Measurements from ENCODE around the gene CILP2.

CILP2 gene

GRCh38 chr19:19495614-19496603 lies 42.2 kb upstream of the CILP2 start:
- peaks cover 0 to 5% (median under 1%) of the 10 kb centered on the region in 5 donors for H3K4me1 ChIP-seq (ENCODE audit: control insufficient read depth in 5 of 5, insufficient read depth in 5 of 5, low read length in 5 of 5)
- no peak overlapping the region for H3K9ac ChIP-seq (ENCODE audit: low read length in 5 of 5)
- peaks cover 0 to 93% (median 82%) of the 10 kb centered on the region in 5 donors for H3K36me3 ChIP-seq (ENCODE audit: control insufficient read depth in 5 of 5, insufficient read depth in 5 of 5, low read length in 5 of 5)
- H3K9me3 ChIP-seq (ENCODE audit: control insufficient read depth in 5 of 5, low read length in 5 of 5), result no peaks in the 10 kb centered on the region
- H3K27me3 ChIP-seq (ENCODE audit: control insufficient read depth in 5 of 5, insufficient read depth in 4 of 5, low read length in 5 of 5), result no peaks in the 10 kb centered on the region
- no peak overlapping the region for H3K27ac ChIP-seq (ENCODE audit: low read depth, low read length)
- H3K4me3 ChIP-seq (ENCODE audit: low read depth in 1 of 5, low read length in 5 of 5), result no peak overlapping the region

- H3K9me3 ChIP-seq (ENCODE audit: control insufficient read depth in 5 of 5, low read length in 5 of 5), result no peaks in the 10 kb centered on the region
- H3K27ac ChIP-seq (ENCODE audit: low read depth, low read length), result no peak overlapping the region
- H3K4me3 ChIP-seq (ENCODE audit: low read depth in 1 of 5, low read length in 5 of 5), result no peak overlapping the region
- peaks cover 0 to 94% (median 91%) of the 10 kb centered on the region in 5 donors for H3K36me3 ChIP-seq (ENCODE audit: control insufficient read depth in 5 of 5, insufficient read depth in 5 of 5, low read length in 5 of 5)
- H3K9ac ChIP-seq (ENCODE audit: low read length in 5 of 5), result no peak overlapping the region
- no peaks in the 10 kb centered on the region for H3K27me3 ChIP-seq (ENCODE audit: control insufficient read depth in 5 of 5, insufficient read depth in 4 of 5, low read length in 5 of 5)
- H3K4me1 ChIP-seq (ENCODE audit: control insufficient read depth in 5 of 5, insufficient read depth in 5 of 5, low read length in 5 of 5), result peaks cover 0 to 5% (median 0%) of the 10 kb centered on the region in 5 donors
These were observed 39.6 kb upstream of the CILP2 start for GRCh38 chr19:19498255-19498991.

- no peaks in the 10 kb centered on the region for H3K4me1 ChIP-seq (ENCODE audit: control insufficient read depth in 5 of 5, insufficient read depth in 5 of 5, low read length in 5 of 5)
- H3K9ac ChIP-seq (ENCODE audit: low read length in 5 of 5), result no peak overlapping the region
- H3K9me3 ChIP-seq (ENCODE audit: control insufficient read depth in 5 of 5, low read length in 5 of 5), result no peaks in the 10 kb centered on the region
- H3K36me3 ChIP-seq (ENCODE audit: control insufficient read depth in 5 of 5, insufficient read depth in 5 of 5, low read length in 5 of 5), result peaks cover 0 to 96% (median 93%) of the 10 kb centered on the region in 5 donors
- no peak overlapping the region for H3K27ac ChIP-seq (ENCODE audit: low read depth, low read length)
- no peaks in the 10 kb centered on the region for H3K27me3 ChIP-seq (ENCODE audit: control insufficient read depth in 5 of 5, insufficient read depth in 4 of 5, low read length in 5 of 5)
- H3K4me3 ChIP-seq (ENCODE audit: low read depth in 1 of 5, low read length in 5 of 5), result no peak overlapping the region
These were observed 38.6 kb upstream of the CILP2 start for GRCh38 chr19:19499272-19499995.

- Histone ChIP-seq H3K27ac (ENCODE audit: low read depth, low read length) (no peak overlapping the region), H3K4me3 (ENCODE audit: low read depth in 1 of 5, low read length in 5 of 5) (no peak overlapping the region), H3K4me1 (ENCODE audit: control insufficient read depth in 5 of 5, insufficient read depth in 5 of 5, low read length in 5 of 5) (no peaks in the 10 kb centered on the region), H3K36me3 (ENCODE audit: control insufficient read depth in 5 of 5, insufficient read depth in 5 of 5, low read length in 5 of 5) (peaks cover 0 to 99% (median 97%) of the 10 kb centered on the region in 5 donors), H3K9ac (ENCODE audit: low read length in 5 of 5) (no peak overlapping the region), H3K27me3 (ENCODE audit: control insufficient read depth in 5 of 5, insufficient read depth in 4 of 5, low read length in 5 of 5) (no peaks in the 10 kb centered on the region), H3K9me3 (ENCODE audit: control insufficient read depth in 5 of 5, low read length in 5 of 5) (no peaks in the 10 kb centered on the region)
These were observed 37.0 kb upstream of the CILP2 start for GRCh38 chr19:19500975-19501644.

GRCh38 chr19:19501798-19502197 lies 36.3 kb upstream of the CILP2 start:
- Histone ChIP-seq H3K9me3 (ENCODE audit: control insufficient read depth in 5 of 5, low read length in 5 of 5) (no peaks in the 10 kb centered on the region), H3K4me1 (ENCODE audit: control insufficient read depth in 5 of 5, insufficient read depth in 5 of 5, low read length in 5 of 5) (no peaks in the 10 kb centered on the region), H3K36me3 (ENCODE audit: control insufficient read depth in 5 of 5, insufficient read depth in 5 of 5, low read length in 5 of 5) (peaks cover 0 to 97% (median 94%) of the 10 kb centered on the region in 5 donors), H3K9ac (ENCODE audit: low read length in 5 of 5) (no peak overlapping the region), H3K27ac (ENCODE audit: low read depth, low read length) (no peak overlapping the region), H3K27me3 (ENCODE audit: control insufficient read depth in 5 of 5, insufficient read depth in 4 of 5, low read length in 5 of 5) (no peaks in the 10 kb centered on the region), H3K4me3 (ENCODE audit: low read depth in 1 of 5, low read length in 5 of 5) (no peak overlapping the region)

- H3K36me3 ChIP-seq (ENCODE audit: control insufficient read depth in 5 of 5, insufficient read depth in 5 of 5, low read length in 5 of 5), result peaks cover 0 to 95% (median 91%) of the 10 kb centered on the region in 5 donors
- H3K27ac ChIP-seq (ENCODE audit: low read depth, low read length), result no peak overlapping the region
- no peak overlapping the region for H3K4me3 ChIP-seq (ENCODE audit: low read depth in 1 of 5, low read length in 5 of 5)
- H3K27me3 ChIP-seq (ENCODE audit: control insufficient read depth in 5 of 5, insufficient read depth in 4 of 5, low read length in 5 of 5), result no peaks in the 10 kb centered on the region
- H3K4me1 ChIP-seq (ENCODE audit: control insufficient read depth in 5 of 5, insufficient read depth in 5 of 5, low read length in 5 of 5), result no peaks in the 10 kb centered on the region
- no peaks in the 10 kb centered on the region for H3K9me3 ChIP-seq (ENCODE audit: control insufficient read depth in 5 of 5, low read length in 5 of 5)
- H3K9ac ChIP-seq (ENCODE audit: low read length in 5 of 5), result no peak overlapping the region
These were observed 35.8 kb upstream of the CILP2 start for GRCh38 chr19:19502281-19502680.

GRCh38 chr19:19502808-19503602 lies 35.1 kb upstream of the CILP2 start:
- H3K9me3 ChIP-seq (ENCODE audit: control insufficient read depth in 5 of 5, low read length in 5 of 5), result no peaks in the 10 kb centered on the region
- no peaks in the 10 kb centered on the region for H3K4me1 ChIP-seq (ENCODE audit: control insufficient read depth in 5 of 5, insufficient read depth in 5 of 5, low read length in 5 of 5)
- no peaks in the 10 kb centered on the region for H3K27me3 ChIP-seq (ENCODE audit: control insufficient read depth in 5 of 5, insufficient read depth in 4 of 5, low read length in 5 of 5)
- H3K27ac ChIP-seq (ENCODE audit: low read depth, low read length), result no peak overlapping the region
- H3K9ac ChIP-seq (ENCODE audit: low read length in 5 of 5), result no peak overlapping the region
- no peak overlapping the region for H3K4me3 ChIP-seq (ENCODE audit: low read depth in 1 of 5, low read length in 5 of 5)
- peaks cover 0 to 96% (median 92%) of the 10 kb centered on the region in 5 donors for H3K36me3 ChIP-seq (ENCODE audit: control insufficient read depth in 5 of 5, insufficient read depth in 5 of 5, low read length in 5 of 5)

GRCh38 chr19:19504754-19505668 lies 33.1 kb upstream of the CILP2 start:
- Histone ChIP-seq H3K27ac (ENCODE audit: low read depth, low read length) (no peak overlapping the region), H3K27me3 (ENCODE audit: control insufficient read depth in 5 of 5, insufficient read depth in 4 of 5, low read length in 5 of 5) (no peaks in the 10 kb centered on the region), H3K36me3 (ENCODE audit: control insufficient read depth in 5 of 5, insufficient read depth in 5 of 5, low read length in 5 of 5) (peaks cover 0 to 79% (median 75%) of the 10 kb centered on the region in 5 donors), H3K4me1 (ENCODE audit: control insufficient read depth in 5 of 5, insufficient read depth in 5 of 5, low read length in 5 of 5) (no peaks in the 10 kb centered on the region), H3K9ac (ENCODE audit: low read length in 5 of 5) (no peak overlapping the region), H3K9me3 (ENCODE audit: control insufficient read depth in 5 of 5, low read length in 5 of 5) (no peaks in the 10 kb centered on the region), H3K4me3 (ENCODE audit: low read depth in 1 of 5, low read length in 5 of 5) (no peak overlapping the region)

All from subcutaneous abdominal adipose tissue (tissue), 5 donors.